H1 (cell line): ENCODE results near the gene ARSB. TPM values are rescaled to one million over a fixed set of nuclear protein-coding genes. Genes with fewer than 3 reads are reported as not detected.

Experiments used
- CHD1 ChIP-seq: IDR thresholded peaks from 2 replicates; pipeline ENCODE4 v1.6.1; 2012; ENCODE audit warnings: low read depth, low read length, improper control_type of control experiment
- CHD2 ChIP-seq: IDR thresholded peaks from 2 replicates; pipeline ENCODE4 v1.6.1; 2012; ENCODE audit warnings: low read length, improper control_type of control experiment
- FOSL1 ChIP-seq: IDR thresholded peaks from 2 replicates; pipeline ENCODE4 v1.6.1; 2011; ENCODE audit warnings: mild to moderate bottlenecking, low read depth, low read length, moderate library complexity; ENCODE audit not compliant: insufficient read depth
- MAX ChIP-seq: IDR thresholded peaks from 2 replicates; pipeline ENCODE4 v1.6.1; 2012; ENCODE audit warnings: inconsistent platforms
- POLR2AphosphoS5 ChIP-seq: IDR thresholded peaks from 2 replicates; pipeline ENCODE4 v1.6.1; 2011; ENCODE audit warnings: low read depth, low read length
- TBP ChIP-seq: IDR thresholded peaks from 2 replicates; pipeline ENCODE4 v1.6.1; 2011; ENCODE audit warnings: low read depth, low read length, improper control_type of control experiment
- polyA plus RNA-seq, 7 experiments: library from polyadenylated mRNA; depleted of rRNA in 3 of 7; stranded (reverse) in 5 of 7; unstranded in 2 of 7; fragments of >200 nt in 5 of 7; fragments of 200-250 nt in 2 of 7; gene quantifications; 1 replicate in 5 of 7; 2 replicates in 1 of 7; 4 replicates in 1 of 7; pipeline versions ENCODE4 v1.2.1 to v1.2.3, GENCODE V29; 2011 to 2013; ENCODE audit warnings: missing spikeins in 2 of 7, mixed read lengths in 2 of 7
- total RNA-seq: library from RNA; stranded (reverse); fragmentation: NEBNext Ultra II Directional; extraction: Animal tissue kit (Norgen Biotek cat#: 25700); gene quantifications from 2 replicates; pipeline ENCODE4 v1.2.1, GENCODE V29; 2021

The ARSB gene
- total and polyA plus RNA-seq, 2 of the 8 experiments (the other 6 are each of a cell fraction or from before 2014, with no cell fraction given) = 6.4 to 13.9 TPM

GRCh38 chr5:78881884-78882283, 103.2 kb downstream of the ARSB start (continued):
- TF ChIP-seq POLR2AphosphoS5 (no peak), CHD2 (no peak), TBP (no peak), FOSL1 (no peak), CHD1 (no peak), MAX (no peak)
